GM19351 (cell line): ENCODE measurements around the gene PPP1R3D.
"Not testable (repeated sequence)": the region's sequence is repeated elsewhere in the genome, so short reads cannot be mapped to it uniquely, and the experiment has no call there.

ENCODE experiments used
- ATAC-seq: cut with Tn5 transposase; IDR thresholded peaks from one replicate; pipeline ENCODE4 v1.9.1; 2021; ENCODE audit warnings: mild to moderate bottlenecking, moderate library complexity; ENCODE audit not compliant: unreplicated experiment

Gene PPP1R3D

DNA sequence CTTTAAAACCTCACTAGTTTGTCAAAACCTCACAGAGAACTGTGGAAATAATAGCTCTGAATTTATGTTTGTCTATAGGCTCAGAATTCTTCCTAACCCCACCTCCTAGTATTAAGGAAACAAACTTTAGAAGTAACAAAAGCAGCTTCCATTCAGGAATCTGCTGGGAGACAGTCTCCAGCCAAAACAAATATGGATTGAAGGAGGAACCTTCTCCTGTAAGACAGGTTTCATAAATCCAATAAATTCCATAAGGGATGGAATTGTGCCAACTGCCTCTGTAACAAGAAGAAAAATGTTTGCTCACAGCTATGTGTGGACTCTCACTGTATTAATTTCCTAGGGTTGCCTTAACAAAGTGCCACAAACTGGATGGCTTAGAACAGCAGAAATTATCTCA, 14.2 kb downstream of the PPP1R3D start:
- no peak for ATAC-seq

DNA sequence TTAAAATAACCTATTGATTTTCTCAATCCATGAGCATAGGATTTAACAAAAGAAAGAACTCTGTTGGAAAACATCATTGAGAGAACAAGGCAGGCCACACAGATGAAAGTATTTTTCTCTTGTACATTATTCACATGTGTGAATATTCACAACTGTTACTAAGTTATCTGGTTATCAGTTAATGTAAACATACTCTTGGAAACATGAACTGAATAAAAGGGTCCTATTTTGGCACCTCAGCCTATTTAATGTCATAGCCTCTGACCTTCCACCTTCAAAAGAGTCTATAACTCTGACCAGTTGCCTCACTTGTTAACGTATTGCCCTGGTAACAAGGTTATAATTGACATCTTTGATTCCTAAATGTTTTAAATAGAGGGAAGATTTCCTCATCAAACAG, 14.7 kb downstream of the PPP1R3D start:
- ATAC-seq = no peak

GRCh38 chr20:59923514-59923913, 16.6 kb downstream of the PPP1R3D start:
- ATAC-seq = no peak

GRCh38 chr20:59920944-59921343, 19.2 kb downstream of the PPP1R3D start:
- ATAC-seq = no peak

- ATAC-seq = no peak
Observed at GRCh38 chr20:59912609-59913008, 27.5 kb downstream of the PPP1R3D start.

DNA sequence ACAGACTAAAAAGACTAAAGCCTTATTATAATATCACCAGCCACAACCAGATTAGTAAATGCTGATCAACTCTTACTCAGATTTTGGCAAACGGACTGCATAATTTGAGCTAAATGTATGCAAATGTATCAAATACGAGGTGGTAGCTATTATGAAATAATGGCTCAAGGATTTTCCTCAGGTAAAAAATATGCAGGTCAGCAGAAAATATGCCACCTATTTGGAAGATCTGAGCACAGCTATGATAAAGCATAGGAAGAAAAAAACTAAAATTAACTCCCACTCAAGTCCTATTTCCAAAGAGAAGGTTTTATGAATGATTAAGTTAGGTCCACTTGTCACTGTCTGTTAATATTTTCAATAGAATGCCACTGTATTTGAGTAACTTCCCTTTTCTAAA, 29.1 kb downstream of the PPP1R3D start:
- no peak for ATAC-seq

DNA sequence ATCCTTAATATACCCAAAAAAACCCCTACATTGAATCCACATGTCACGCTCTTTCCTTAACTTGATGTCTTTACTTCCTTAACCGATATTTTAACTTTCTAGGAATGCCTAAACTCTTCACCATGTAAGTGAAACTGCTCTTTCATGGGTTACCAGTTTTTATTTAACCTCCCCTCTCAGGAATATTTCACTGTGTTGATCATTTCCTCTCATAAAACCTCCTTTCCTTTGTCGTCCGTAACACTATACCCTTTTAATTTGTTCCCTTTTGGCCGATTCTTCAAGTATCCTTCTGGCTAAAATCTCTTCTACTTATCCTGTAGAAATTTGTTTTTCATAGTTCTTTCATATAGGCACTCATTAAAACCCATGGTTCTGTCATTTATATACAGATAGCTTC, 31.2 kb downstream of the PPP1R3D start:
- no peak for ATAC-seq

GRCh38 chr20:59903621-59904020, 36.5 kb downstream of the PPP1R3D start:
- no peak for ATAC-seq

DNA sequence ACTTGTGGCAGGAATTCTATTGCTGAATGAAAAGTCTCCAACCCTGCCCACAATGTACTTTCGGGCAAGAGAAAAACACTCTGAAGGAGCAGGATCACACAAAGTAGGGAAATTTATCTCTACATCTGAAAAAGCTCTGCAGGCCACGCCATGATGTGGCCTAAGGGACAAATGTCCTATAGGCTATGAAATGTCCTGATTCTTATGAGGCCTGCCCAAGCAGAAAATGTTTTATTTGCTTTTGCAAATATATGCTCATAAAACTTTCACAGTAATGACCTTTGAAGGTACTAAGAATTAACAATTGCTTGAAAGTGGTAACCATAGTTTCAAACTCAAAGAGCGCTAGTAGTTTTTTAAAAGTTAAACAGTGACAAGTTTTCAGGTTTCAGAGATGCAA, 37.6 kb downstream of the PPP1R3D start:
- ATAC-seq = no peak

- ATAC-seq = no peak
Observed at GRCh38 chr20:59895908-59896307, 44.2 kb downstream of the PPP1R3D start.

- ATAC-seq = peak; percentile 57
Observed at GRCh38 chr20:59891581-59891980, 48.5 kb downstream of the PPP1R3D start.

DNA sequence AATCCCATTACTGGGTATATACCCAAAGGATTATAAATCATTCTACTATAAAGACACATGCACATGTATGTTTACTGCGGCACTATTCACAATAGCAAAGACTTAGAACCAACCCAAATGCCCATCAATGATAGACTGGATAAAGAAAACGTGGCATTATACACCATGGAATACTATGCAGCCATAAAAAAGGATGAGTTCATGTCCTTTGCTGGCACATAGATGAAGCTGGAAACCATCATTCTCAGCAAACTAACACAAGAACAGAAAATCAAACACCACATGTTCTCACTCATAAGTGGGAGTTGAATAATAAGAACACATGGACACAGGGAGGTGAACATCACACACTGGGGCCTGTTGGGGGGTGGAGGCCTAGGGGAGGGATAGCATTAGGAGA, 50.1 kb downstream of the PPP1R3D start:
- not testable (repeated sequence) for ATAC-seq

DNA sequence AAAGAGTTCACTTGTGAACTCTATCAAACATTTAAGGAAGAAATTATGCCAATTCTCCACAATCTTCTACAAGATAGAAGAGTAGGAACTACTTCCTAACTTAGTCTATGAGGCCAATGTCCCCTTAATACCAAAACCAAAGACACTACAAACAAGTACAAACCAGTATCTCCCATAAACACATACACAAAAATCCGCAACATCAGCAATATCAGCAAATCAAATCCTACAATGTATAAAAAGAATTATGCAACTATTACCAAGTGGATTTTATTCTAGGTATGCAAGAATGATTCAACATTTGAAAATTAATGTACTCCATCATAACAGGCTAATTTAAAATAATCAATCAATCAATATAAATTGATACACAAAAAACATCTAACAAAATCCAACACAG, 52.1 kb downstream of the PPP1R3D start:
- no peak for ATAC-seq
